A673 (cell line): ENCODE measurements around the gene EGFL6.

Experiments
- EZH2 ChIP-seq: fragments of 200-600 bp; sonication (generic); IDR thresholded peaks from 2 replicates; pipeline ENCODE4 v1.6.1; 2017; ENCODE audit warnings: borderline replicate concordance, low read depth, mild to moderate bottlenecking, mixed read lengths, antibody characterized with exemption, low read length; ENCODE audit not compliant: poor library complexity, severe bottlenecking
- TF ChIP-seq, protein P1 (sequence below): fragments of 300-800, 200-600 bp; sonication (generic); conservative IDR thresholded peaks from 2 replicates; pipeline ENCODE4 v1.5.1; 2017; ENCODE audit warnings: low read depth, mild to moderate bottlenecking, antibody characterized with exemption, low read length, moderate library complexity, mixed read lengths

- TF ChIP-seq, protein P1, sequence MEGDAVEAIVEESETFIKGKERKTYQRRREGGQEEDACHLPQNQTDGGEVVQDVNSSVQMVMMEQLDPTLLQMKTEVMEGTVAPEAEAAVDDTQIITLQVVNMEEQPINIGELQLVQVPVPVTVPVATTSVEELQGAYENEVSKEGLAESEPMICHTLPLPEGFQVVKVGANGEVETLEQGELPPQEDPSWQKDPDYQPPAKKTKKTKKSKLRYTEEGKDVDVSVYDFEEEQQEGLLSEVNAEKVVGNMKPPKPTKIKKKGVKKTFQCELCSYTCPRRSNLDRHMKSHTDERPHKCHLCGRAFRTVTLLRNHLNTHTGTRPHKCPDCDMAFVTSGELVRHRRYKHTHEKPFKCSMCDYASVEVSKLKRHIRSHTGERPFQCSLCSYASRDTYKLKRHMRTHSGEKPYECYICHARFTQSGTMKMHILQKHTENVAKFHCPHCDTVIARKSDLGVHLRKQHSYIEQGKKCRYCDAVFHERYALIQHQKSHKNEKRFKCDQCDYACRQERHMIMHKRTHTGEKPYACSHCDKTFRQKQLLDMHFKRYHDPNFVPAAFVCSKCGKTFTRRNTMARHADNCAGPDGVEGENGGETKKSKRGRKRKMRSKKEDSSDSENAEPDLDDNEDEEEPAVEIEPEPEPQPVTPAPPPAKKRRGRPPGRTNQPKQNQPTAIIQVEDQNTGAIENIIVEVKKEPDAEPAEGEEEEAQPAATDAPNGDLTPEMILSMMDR, result no peak
- TF ChIP-seq EZH2, result no peak
Measured at GRCh38 chrX:13565511-13565910, 3.9 kb upstream of the EGFL6 start.
